Stomach (tissue), 9 donors: ENCODE data around the gene PRRG2. TPM values are rescaled to one million over a fixed set of nuclear protein-coding genes. Genes with fewer than 3 reads are reported as not detected.

ENCODE experiments used
- DNase-seq, 2 donors: peaks; one replicate each; pipeline versions ENCODE4 v3.0.0 to v3.0.0-alpha.2; 2013 to 2019
- H3K27ac ChIP-seq, 5 donors: fragments of 200-600 bp in 4 of 5; sonication (generic) in 4 of 5; one replicate each; pipeline ENCODE4 v1.5.1; 2013 to 2019; ENCODE audit warnings: mild to moderate bottlenecking in 1 of 5, moderate library complexity in 1 of 5
- H3K27me3 ChIP-seq, 3 donors: fragments of 200-600 bp; sonication (generic); one replicate each; pipeline ENCODE4 v1.5.1; 2017 to 2019; ENCODE audit warnings: mixed run types in 1 of 3
- H3K36me3 ChIP-seq, 4 donors: fragments of 200-600 bp; sonication (generic); 1 replicate in 3 of 4; 2 replicates in 1 of 4; pipeline ENCODE4 v1.5.1; 2016 to 2019
- H3K4me1 ChIP-seq, 4 donors: fragments of 200-600 bp; sonication (generic); one replicate each; pipeline ENCODE4 v1.5.1; 2016 to 2019
- H3K4me3 ChIP-seq, 4 donors: fragments of 200-600 bp; sonication (generic) in 3 of 4; one replicate each; pipeline ENCODE4 v1.5.1; 2016 to 2019; ENCODE audit warnings: mild to moderate bottlenecking in 1 of 4
- H3K9me3 ChIP-seq, 4 donors: fragments of 200-600 bp; sonication (generic); one replicate each; pipeline ENCODE4 v1.5.1; 2016 to 2019
- EP300 ChIP-seq: sonication (generic); formaldehyde crosslinking; IDR thresholded peaks from one replicate; pipeline ENCODE4 v1.6.1; 2017; ENCODE audit warnings: antibody characterized with exemption
- POLR2A ChIP-seq, 4 donors: fragments of 450-650 bp; IDR thresholded peaks; one replicate each; pipeline ENCODE4 v1.6.1; 2016; ENCODE audit warnings: antibody characterized with exemption in 4 of 4, control low read depth in 2 of 4, mild to moderate bottlenecking in 1 of 4, moderate library complexity in 1 of 4
- POLR2AphosphoS5 ChIP-seq, 3 donors: sonication (generic); formaldehyde crosslinking; IDR thresholded peaks; one replicate each; pipeline ENCODE4 v1.6.1; 2016; ENCODE audit warnings: antibody characterized with exemption in 3 of 3
- WGBS, 5 donors: extraction: QIAGEN DNeasy Blood & Tissue Kit in 3 of 5; methylation state at CpG; one replicate each; pipeline versions ENCODE4 v1.1.5 to v1.1.7; 2013 to 2018; 5-methylcytosine and 5-hydroxymethylcytosine counted together
- intact Hi-C: fragments of 100-400 bp; cut with DNase I; formaldehyde crosslinking; loops from one replicate; pipeline ENCODE4 v1.15.1; 2023; ENCODE audit warnings: low total_unique reads
- polyA plus RNA-seq, 3 donors: library from polyadenylated mRNA; stranded (reverse); fragments of 200-250 nt; gene quantifications; one replicate each; pipeline ENCODE4 v1.2.3, GENCODE V29; 2013
- total RNA-seq, 5 donors: library from RNA; depleted of rRNA; stranded (reverse); fragments of >200 nt; gene quantifications; one replicate each; pipeline versions ENCODE4 v1.1.0 to v1.2.3, GENCODE V29; 2014 to 2016
- TF ChIP-seq, protein P1 (sequence below), 7 experiments: fragments of 450-650 bp in 4 of 7; fragments of 200-600 bp in 3 of 7; sonication (generic) in 3 of 7; IDR thresholded peaks; one replicate each; pipeline ENCODE4 v1.5.1; 2016 to 2019; ENCODE audit warnings: antibody characterized with exemption in 7 of 7, control low read depth in 2 of 7, mild to moderate bottlenecking in 1 of 7
- donor health status: healthy with polysubstance abuse.
- donor health status: Bipolar disorder and iron deficiency.
- donor health status: healthy.

The PRRG2 gene
- total and polyA plus RNA-seq, 8 donors = 5.9 to 14.7 (median 9.5) TPM; not detected in 2

- Histone ChIP-seq H3K27me3 (no peaks in the 10 kb centered on the region), H3K9me3 (no peaks in the 10 kb centered on the region), H3K27ac (peak overlapping the region in 4 of 5 donors; percentile 92 to 99 (median 94)), H3K4me3 (no peak overlapping the region), H3K36me3 (peaks cover 51 to 56% (median 55%) of the 10 kb centered on the region in 4 donors), H3K4me1 (peaks cover 21 to 52% (median 45%) of the 10 kb centered on the region in 4 donors)
- peak in 1 of 2 donors; percentile 20 for DNase-seq
- WGBS, 5 donors = 82 to 91% (median 83%) methylated on average over 33 to 35 of the region's 35 CpGs
- TF ChIP-seq POLR2AphosphoS5 (IDR thresholded peaks at IDR 0.05) (no peak), EP300 (no peak), POLR2A (IDR thresholded peaks at IDR 0.05) (no peak)
- TF ChIP-seq, protein P1, sequence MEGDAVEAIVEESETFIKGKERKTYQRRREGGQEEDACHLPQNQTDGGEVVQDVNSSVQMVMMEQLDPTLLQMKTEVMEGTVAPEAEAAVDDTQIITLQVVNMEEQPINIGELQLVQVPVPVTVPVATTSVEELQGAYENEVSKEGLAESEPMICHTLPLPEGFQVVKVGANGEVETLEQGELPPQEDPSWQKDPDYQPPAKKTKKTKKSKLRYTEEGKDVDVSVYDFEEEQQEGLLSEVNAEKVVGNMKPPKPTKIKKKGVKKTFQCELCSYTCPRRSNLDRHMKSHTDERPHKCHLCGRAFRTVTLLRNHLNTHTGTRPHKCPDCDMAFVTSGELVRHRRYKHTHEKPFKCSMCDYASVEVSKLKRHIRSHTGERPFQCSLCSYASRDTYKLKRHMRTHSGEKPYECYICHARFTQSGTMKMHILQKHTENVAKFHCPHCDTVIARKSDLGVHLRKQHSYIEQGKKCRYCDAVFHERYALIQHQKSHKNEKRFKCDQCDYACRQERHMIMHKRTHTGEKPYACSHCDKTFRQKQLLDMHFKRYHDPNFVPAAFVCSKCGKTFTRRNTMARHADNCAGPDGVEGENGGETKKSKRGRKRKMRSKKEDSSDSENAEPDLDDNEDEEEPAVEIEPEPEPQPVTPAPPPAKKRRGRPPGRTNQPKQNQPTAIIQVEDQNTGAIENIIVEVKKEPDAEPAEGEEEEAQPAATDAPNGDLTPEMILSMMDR (IDR thresholded peaks at IDR 0.05) = no peak
- intact Hi-C loops = no loop called here
These were observed 13.3 kb downstream of the PRRG2 start for GRCh38 chr19:49594157-49594992.

DNA sequence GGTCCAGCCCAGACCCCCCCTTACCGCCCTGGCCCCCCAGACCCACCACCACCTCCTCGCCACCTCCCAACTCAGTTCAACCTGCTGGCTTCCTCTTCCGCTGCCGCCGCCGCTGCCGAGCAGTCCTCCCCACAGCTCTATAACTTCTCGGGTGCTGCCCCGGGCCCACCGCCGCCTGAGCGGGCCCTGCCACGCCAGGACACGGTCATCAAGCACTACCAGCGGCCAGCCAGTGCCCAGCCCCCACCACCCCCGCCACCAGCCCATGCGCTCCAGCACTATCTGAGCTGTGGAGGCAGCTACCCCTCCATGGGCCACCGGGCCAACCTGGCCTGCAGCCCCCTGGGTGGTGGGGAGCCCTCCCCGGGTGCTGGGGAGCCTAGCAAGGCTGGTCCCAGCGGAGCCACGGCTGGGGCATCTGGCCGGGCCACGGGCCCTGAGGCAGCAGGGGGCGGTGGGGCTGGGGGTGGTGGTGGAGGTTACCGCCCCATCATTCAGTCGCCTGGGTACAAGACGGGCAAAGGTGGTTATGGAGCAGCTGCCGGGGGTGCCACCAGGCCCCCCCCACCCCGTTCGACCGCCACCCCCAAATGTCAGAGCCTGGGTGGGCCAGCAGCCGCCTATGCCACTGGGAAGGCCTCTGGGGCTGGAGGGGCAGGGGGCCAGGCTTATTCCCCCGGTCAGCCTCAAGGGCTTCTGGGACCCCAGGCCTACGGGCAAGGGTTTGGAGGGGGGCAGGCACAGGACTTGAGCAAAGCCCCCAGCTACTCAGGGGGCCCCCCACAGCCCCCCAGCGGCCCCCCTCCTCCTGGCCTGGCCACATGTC, 14.1 kb downstream of the PRRG2 start:
- no peaks in the 10 kb centered on the region for H3K27me3 ChIP-seq
- DNase-seq = no peak
- intact Hi-C loops = no loop called here
- WGBS, 5 donors = 91 to 97% (median 92%) methylated on average over 16 to 35 of the region's 35 CpGs
- TF ChIP-seq POLR2AphosphoS5 (IDR thresholded peaks at IDR 0.05) = no peak
- TF ChIP-seq POLR2A (IDR thresholded peaks at IDR 0.05) = no peak
- TF ChIP-seq, protein P1 (IDR thresholded peaks at IDR 0.05) = no peak
- no peak for TF ChIP-seq EP300
- no peak overlapping the region for H3K4me3 ChIP-seq
- H3K36me3 ChIP-seq = peaks cover 57 to 65% (median 64%) of the 10 kb centered on the region in 4 donors
- H3K27ac ChIP-seq = peak overlapping the region in 2 of 5 donors; percentile 17 to 99
- H3K9me3 ChIP-seq = no peaks in the 10 kb centered on the region
- H3K4me1 ChIP-seq = peaks cover 21 to 44% (median 37%) of the 10 kb centered on the region in 4 donors

GRCh38 chr19:49595819-49596404, 14.8 kb downstream of the PRRG2 start:
- 89 to 95% (median 94%) methylated on average over 10 to 32 of the region's 32 CpGs for WGBS, 5 donors
- TF ChIP-seq POLR2AphosphoS5 (IDR thresholded peaks at IDR 0.05) = no peak
- TF ChIP-seq POLR2A (IDR thresholded peaks at IDR 0.05) = no peak
- TF ChIP-seq EP300 = no peak
- TF ChIP-seq, protein P1 (IDR thresholded peaks at IDR 0.05) = no peak
- DNase-seq = no peak
- Histone ChIP-seq H3K27me3 (no peaks in the 10 kb centered on the region), H3K36me3 (peaks cover 62 to 72% (median 71%) of the 10 kb centered on the region in 4 donors), H3K4me1 (peaks cover 21 to 37% (median 31%) of the 10 kb centered on the region in 4 donors), H3K9me3 (no peaks in the 10 kb centered on the region), H3K27ac (no peak overlapping the region), H3K4me3 (no peak overlapping the region)
- intact Hi-C loops = no loop called here

GRCh38 chr19:49596407-49596806, 15.3 kb downstream of the PRRG2 start:
- H3K9me3 ChIP-seq = no peaks in the 10 kb centered on the region
- no peak for DNase-seq
- no peaks in the 10 kb centered on the region for H3K27me3 ChIP-seq
- WGBS, 5 donors = 86 to 96% (median 94%) methylated on average over 11 to 15 of the region's 15 CpGs
- TF ChIP-seq, protein P1 (IDR thresholded peaks at IDR 0.05) = no peak
- TF ChIP-seq EP300 = no peak
- TF ChIP-seq POLR2AphosphoS5 (IDR thresholded peaks at IDR 0.05) = no peak
- intact Hi-C loops = no loop called here
- H3K36me3 ChIP-seq = peaks cover 66 to 77% (median 76%) of the 10 kb centered on the region in 4 donors
- no peak overlapping the region for H3K27ac ChIP-seq
- no peak overlapping the region for H3K4me3 ChIP-seq
- peaks cover 21 to 37% (median 31%) of the 10 kb centered on the region in 4 donors for H3K4me1 ChIP-seq
